Astrocyte (in vitro differentiated cells and primary cell): Measurements from ENCODE around the gene SYNGR2. TPM values are rescaled to one million over a fixed set of nuclear protein-coding genes. Genes with fewer than 3 reads are reported as not detected.
A peak's percentile ranks its signal among the peaks of the same experiment; 100 is the strongest.
"Not testable (repeated sequence)": the region's sequence is repeated elsewhere in the genome, so short reads cannot be mapped to it uniquely, and the experiment has no call there.

ENCODE experiments used
- DNase-seq: peaks from one replicate; pipeline ENCODE4 v3.0.0-alpha.2; 2010; ENCODE audit warnings: low read depth
- FAIRE-seq: peaks from 2 replicates; lab custom pipeline; 2011; peaks lifted over from hg19 to GRCh38; lab: Jason Lieb, UNC
- H2AFZ ChIP-seq: 2 replicates; pipeline ENCODE4 v1.6.0; 2012; ENCODE audit warnings: low read depth, low read length, inconsistent platforms
- H3K27ac ChIP-seq: 2 replicates; pipeline ENCODE4 v1.5.1; 2011; ENCODE audit warnings: low read depth, low read length, inconsistent platforms
- H3K27me3 ChIP-seq: 2 replicates; pipeline ENCODE4 v1.6.0; 2011; ENCODE audit warnings: low read length, inconsistent platforms; ENCODE audit not compliant: insufficient read depth
- H3K36me3 ChIP-seq: 2 replicates; pipeline ENCODE4 v1.5.1; 2011; ENCODE audit warnings: low read length, inconsistent platforms; ENCODE audit not compliant: insufficient read depth
- H3K4me1 ChIP-seq: 2 replicates; pipeline ENCODE4 v1.5.1; 2011; ENCODE audit warnings: low read length, inconsistent platforms; ENCODE audit not compliant: insufficient read depth
- H3K4me2 ChIP-seq: 2 replicates; pipeline ENCODE4 v1.6.0; 2012; ENCODE audit warnings: low read length, inconsistent platforms
- H3K4me3 ChIP-seq: 2 replicates; pipeline ENCODE4 v1.5.1; 2011; ENCODE audit warnings: low read depth, mild to moderate bottlenecking, low read length, inconsistent platforms; ENCODE audit not compliant: insufficient read depth
- H3K79me2 ChIP-seq: 2 replicates; pipeline ENCODE4 v1.6.0; 2012; ENCODE audit warnings: mild to moderate bottlenecking, low read length, inconsistent platforms; ENCODE audit not compliant: insufficient read depth
- H3K9ac ChIP-seq: 2 replicates; pipeline ENCODE4 v1.6.0; 2012; ENCODE audit warnings: mild to moderate bottlenecking, low read length, inconsistent platforms
- H3K9me3 ChIP-seq: 2 replicates; pipeline ENCODE4 v1.5.1; 2012; ENCODE audit warnings: low read depth, mild to moderate bottlenecking, low read length, inconsistent platforms; ENCODE audit not compliant: insufficient read depth
- H4K20me1 ChIP-seq: 2 replicates; pipeline ENCODE4 v1.6.0; 2012; ENCODE audit warnings: low read length, inconsistent platforms; ENCODE audit not compliant: insufficient read depth
- H3K27ac Mint-ChIP-seq: one replicate; pipeline ENCODE4 v1.8.0; 2021; ENCODE audit warnings: mild to moderate bottlenecking, mixed read lengths; ENCODE audit not compliant: unreplicated experiment
- H3K27me3 Mint-ChIP-seq: one replicate; pipeline ENCODE4 v1.8.0; 2021; ENCODE audit warnings: low read depth, mixed read lengths; ENCODE audit not compliant: unreplicated experiment
- H3K36me3 Mint-ChIP-seq: one replicate; pipeline ENCODE4 v1.8.0; 2021; ENCODE audit warnings: low read depth, mixed read lengths; ENCODE audit not compliant: unreplicated experiment
- H3K4me1 Mint-ChIP-seq: one replicate; pipeline ENCODE4 v1.8.0; 2021; ENCODE audit warnings: low read depth, mixed read lengths; ENCODE audit not compliant: unreplicated experiment
- H3K4me3 Mint-ChIP-seq: one replicate; pipeline ENCODE4 v1.8.0; 2021; ENCODE audit warnings: mild to moderate bottlenecking, moderate library complexity, mixed read lengths; ENCODE audit not compliant: unreplicated experiment
- H3K9me3 Mint-ChIP-seq: one replicate; pipeline ENCODE4 v1.8.0; 2021; ENCODE audit warnings: mild to moderate bottlenecking, mixed read lengths; ENCODE audit not compliant: unreplicated experiment
- EZH2 ChIP-seq: IDR thresholded peaks from 2 replicates; pipeline ENCODE4 v1.6.1; 2012; ENCODE audit warnings: mild to moderate bottlenecking, low read length, inconsistent platforms; ENCODE audit not compliant: insufficient read depth
- total RNA-seq: library from RNA; stranded (reverse); gene quantifications from 2 replicates; pipeline ENCODE4 v1.2.1, GENCODE V29; 2021
- TF ChIP-seq, protein P1 (sequence below): IDR thresholded peaks from 2 replicates; pipeline ENCODE4 v1.5.1; 2011; ENCODE audit warnings: low read depth, mild to moderate bottlenecking, inconsistent platforms, low read length, moderate library complexity; ENCODE audit not compliant: insufficient read depth

Gene SYNGR2
- total RNA-seq, 1 donor from 2014 or later = 82.2 TPM

DNA sequence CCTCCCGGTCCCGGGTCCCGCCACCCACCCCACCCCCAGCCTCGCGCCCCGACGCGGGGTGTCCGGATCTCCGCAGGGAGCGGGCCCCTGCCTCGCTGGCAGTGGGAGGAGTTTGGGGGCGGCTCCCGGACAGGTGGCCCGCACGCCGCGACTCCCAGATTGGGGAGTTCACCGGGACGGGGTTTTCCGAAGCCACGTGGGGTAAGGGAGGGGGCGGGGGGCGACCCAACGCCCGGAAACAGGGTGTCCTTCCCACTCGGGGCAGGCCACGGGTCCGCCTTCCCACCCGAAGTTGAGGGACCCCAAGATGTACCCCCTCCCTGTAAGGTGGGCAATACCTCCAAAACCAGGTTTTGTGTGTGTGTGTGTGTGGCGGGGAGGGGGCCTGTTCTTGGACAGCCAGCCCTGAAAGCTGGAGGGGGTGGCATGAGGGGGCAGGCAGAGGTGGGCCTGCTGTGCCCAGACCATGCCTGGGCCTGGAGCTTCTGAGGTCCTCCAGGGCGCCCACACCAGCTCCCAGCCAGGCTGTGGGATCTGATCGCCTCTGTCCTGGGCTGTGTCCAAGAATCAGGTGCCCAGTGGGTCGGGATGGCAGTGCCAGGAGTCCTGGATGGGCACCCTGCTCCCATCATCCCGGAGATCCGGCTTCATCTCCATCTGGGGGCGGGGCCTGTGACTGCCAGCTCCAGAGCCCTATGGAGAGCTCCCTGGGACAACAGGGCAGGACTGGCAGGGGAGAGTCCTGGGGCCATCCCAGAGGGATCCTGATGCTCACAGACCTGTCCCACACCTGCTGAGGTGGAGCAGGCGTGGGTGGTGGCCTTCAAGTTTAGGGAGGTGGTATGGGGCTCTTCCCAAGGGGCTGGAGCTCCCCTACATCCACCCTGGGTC is 767 bp downstream of the SYNGR2 start:
- Histone ChIP-seq H3K4me1 (peaks cover 4% of the 10 kb centered on the region), H2AFZ (no peak overlapping the region), H3K9ac (peak overlapping the region; percentile 72), H3K9me3 (no peaks in the 10 kb centered on the region), H4K20me1 (peaks cover 16% of the 10 kb centered on the region), H3K36me3 (no peaks in the 10 kb centered on the region), H3K79me2 (no peaks in the 10 kb centered on the region), H3K27me3 (no peaks in the 10 kb centered on the region), H3K27ac (no peak overlapping the region), H3K4me2 (peak overlapping the region; percentile 84), H3K4me3 (peak overlapping the region; percentile 54)
- H3K36me3 Mint-ChIP-seq = peaks cover 9% of the 10 kb centered on the region
- H3K27ac Mint-ChIP-seq = no peak overlapping the region
- TF ChIP-seq, protein P1, sequence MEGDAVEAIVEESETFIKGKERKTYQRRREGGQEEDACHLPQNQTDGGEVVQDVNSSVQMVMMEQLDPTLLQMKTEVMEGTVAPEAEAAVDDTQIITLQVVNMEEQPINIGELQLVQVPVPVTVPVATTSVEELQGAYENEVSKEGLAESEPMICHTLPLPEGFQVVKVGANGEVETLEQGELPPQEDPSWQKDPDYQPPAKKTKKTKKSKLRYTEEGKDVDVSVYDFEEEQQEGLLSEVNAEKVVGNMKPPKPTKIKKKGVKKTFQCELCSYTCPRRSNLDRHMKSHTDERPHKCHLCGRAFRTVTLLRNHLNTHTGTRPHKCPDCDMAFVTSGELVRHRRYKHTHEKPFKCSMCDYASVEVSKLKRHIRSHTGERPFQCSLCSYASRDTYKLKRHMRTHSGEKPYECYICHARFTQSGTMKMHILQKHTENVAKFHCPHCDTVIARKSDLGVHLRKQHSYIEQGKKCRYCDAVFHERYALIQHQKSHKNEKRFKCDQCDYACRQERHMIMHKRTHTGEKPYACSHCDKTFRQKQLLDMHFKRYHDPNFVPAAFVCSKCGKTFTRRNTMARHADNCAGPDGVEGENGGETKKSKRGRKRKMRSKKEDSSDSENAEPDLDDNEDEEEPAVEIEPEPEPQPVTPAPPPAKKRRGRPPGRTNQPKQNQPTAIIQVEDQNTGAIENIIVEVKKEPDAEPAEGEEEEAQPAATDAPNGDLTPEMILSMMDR = no peak
- FAIRE-seq (no peak), DNase-seq (no peak)
- peaks cover 3% of the 10 kb centered on the region for H3K27me3 Mint-ChIP-seq
- H3K4me3 Mint-ChIP-seq = peak overlapping the region; percentile 80
- H3K9me3 Mint-ChIP-seq = no peaks in the 10 kb centered on the region
- peaks cover 6% of the 10 kb centered on the region for H3K4me1 Mint-ChIP-seq

DNA sequence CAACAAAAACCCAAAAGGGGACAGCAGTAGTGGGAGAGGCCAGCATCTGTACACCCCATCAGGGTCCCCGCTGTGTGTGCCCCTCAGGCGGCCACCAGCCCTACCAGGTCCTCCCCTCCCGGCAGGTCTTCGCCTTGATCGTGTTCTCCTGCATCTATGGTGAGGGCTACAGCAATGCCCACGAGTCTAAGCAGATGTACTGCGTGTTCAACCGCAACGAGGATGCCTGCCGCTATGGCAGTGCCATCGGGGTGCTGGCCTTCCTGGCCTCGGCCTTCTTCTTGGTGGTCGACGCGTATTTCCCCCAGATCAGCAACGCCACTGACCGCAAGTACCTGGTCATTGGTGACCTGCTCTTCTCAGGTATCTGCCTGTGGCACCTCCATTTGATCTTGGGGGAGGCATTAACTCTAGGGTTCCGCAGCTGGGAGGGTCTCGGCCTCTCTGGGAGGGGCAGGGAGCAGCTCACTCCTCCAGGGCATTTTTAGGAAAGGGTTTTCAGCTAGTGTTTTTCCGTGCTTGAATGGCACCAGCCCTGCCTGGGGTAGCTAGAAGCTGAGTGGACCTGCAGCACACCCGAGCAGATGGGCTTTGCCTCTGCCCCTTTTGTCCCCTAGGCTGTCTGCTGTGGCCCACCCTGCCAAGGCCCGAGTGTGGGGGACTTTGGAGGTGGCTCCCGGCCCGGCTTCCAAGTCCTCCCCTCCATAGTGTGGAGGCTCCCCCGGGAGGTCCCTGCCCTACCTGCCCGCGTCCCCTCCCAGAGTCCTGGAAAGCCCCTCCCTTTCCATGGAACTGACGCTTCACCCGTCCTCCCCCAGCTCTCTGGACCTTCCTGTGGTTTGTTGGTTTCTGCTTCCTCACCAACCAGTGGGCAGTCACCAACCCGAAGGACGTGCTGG is 2.6 kb downstream of the SYNGR2 start:
- no peaks in the 10 kb centered on the region for H3K9me3 Mint-ChIP-seq
- FAIRE-seq (no peak), DNase-seq (no peak)
- H3K27me3 Mint-ChIP-seq = peaks cover 2% of the 10 kb centered on the region
- no peaks in the 10 kb centered on the region for H3K36me3 ChIP-seq
- TF ChIP-seq EZH2 = no peak
- TF ChIP-seq, protein P1 = no peak
- H3K27ac Mint-ChIP-seq = no peak overlapping the region
- peaks cover 6% of the 10 kb centered on the region for H3K4me1 Mint-ChIP-seq
- H3K79me2 ChIP-seq = no peaks in the 10 kb centered on the region
- no peaks in the 10 kb centered on the region for H3K27me3 ChIP-seq
- peaks cover 9% of the 10 kb centered on the region for H3K36me3 Mint-ChIP-seq
- no peak overlapping the region for H3K27ac ChIP-seq
- H3K4me3 Mint-ChIP-seq = peak overlapping the region; percentile 69
- H3K9ac ChIP-seq = no peak overlapping the region
- no peak overlapping the region for H3K4me3 ChIP-seq
- H4K20me1 ChIP-seq = peaks cover 16% of the 10 kb centered on the region
- H3K9me3 ChIP-seq = no peaks in the 10 kb centered on the region
- no peak overlapping the region for H3K4me2 ChIP-seq
- no peak overlapping the region for H2AFZ ChIP-seq
- H3K4me1 ChIP-seq = peaks cover 4% of the 10 kb centered on the region

DNA sequence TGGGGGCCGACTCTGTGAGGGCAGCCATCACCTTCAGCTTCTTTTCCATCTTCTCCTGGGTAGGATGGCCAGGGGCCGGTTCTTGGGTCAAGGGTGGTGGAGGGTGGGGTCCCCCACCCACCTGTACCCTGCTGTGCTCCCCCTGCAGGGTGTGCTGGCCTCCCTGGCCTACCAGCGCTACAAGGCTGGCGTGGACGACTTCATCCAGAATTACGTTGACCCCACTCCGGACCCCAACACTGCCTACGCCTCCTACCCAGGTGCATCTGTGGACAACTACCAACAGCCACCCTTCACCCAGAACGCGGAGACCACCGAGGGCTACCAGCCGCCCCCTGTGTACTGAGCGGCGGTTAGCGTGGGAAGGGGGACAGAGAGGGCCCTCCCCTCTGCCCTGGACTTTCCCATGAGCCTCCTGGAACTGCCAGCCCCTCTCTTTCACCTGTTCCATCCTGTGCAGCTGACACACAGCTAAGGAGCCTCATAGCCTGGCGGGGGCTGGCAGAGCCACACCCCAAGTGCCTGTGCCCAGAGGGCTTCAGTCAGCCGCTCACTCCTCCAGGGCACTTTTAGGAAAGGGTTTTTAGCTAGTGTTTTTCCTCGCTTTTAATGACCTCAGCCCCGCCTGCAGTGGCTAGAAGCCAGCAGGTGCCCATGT is 3.3 kb downstream of the SYNGR2 start:
- H3K27ac Mint-ChIP-seq, H3K9ac ChIP-seq, H3K9me3 Mint-ChIP-seq, H3K27me3 ChIP-seq, DNase-seq, FAIRE-seq, H2AFZ ChIP-seq, H3K27ac ChIP-seq, H3K9me3 ChIP-seq, H3K36me3 Mint-ChIP-seq, H3K4me1 ChIP-seq, H3K36me3 ChIP-seq, H3K27me3 Mint-ChIP-seq, H3K4me3 ChIP-seq, H3K4me1 Mint-ChIP-seq, H3K4me3 Mint-ChIP-seq, H3K79me2 ChIP-seq, H3K4me2 ChIP-seq: not testable (repeated sequence)
- peaks cover 16% of the 10 kb centered on the region for H4K20me1 ChIP-seq
